OCI-LY7 (cell line): ENCODE results near the gene RXFP1. TPM values are rescaled to one million over a fixed set of nuclear protein-coding genes. Genes with fewer than 3 reads are reported as not detected.

Experiments
- BruUV-seq: library from RNA; stranded (reverse); fragments of 400-500 nt; replicated peaks from 2 replicates; lab custom pipeline; 2021; lab: Mats Ljungman, UMichigan
- CTCF ChIA-PET: fragments of 300-600 bp; sonication (Branson Sonifier 250); formaldehyde crosslinking; loops from one replicate; lab custom pipeline; 2022; ENCODE audit warnings: antibody characterized with exemption; ENCODE audit not compliant: unreplicated experiment; lab: Charles Lee
- POLR2A ChIA-PET: fragments of 300-600 bp; sonication (Branson Sonifier 250); formaldehyde crosslinking; loops from one replicate; lab custom pipeline; 2022; ENCODE audit warnings: antibody characterized with exemption; lab: Charles Lee
- DNase-seq: peaks from one replicate; pipeline ENCODE4 v3.0.0-alpha.2; 2015; ENCODE audit warnings: low spot score
- H2AFZ ChIP-seq: fragments of 200-600 bp; sonication (generic), shearing (Covaris generic); 2 replicates; pipeline ENCODE4 v1.6.1; 2014; ENCODE audit warnings: mild to moderate bottlenecking, antibody characterized with exemption, low read length, moderate library complexity
- H3K27ac ChIP-seq: fragments of 200-600 bp; sonication (generic); 2 replicates; pipeline ENCODE4 v1.5.1; 2014; ENCODE audit warnings: mixed run types, low read depth, mild to moderate bottlenecking, moderate library complexity, low read length, inconsistent platforms; ENCODE audit not compliant: poor library complexity, severe bottlenecking
- H3K36me3 ChIP-seq: fragments of 200-600 bp; sonication (generic); 2 replicates; pipeline ENCODE4 v1.6.1; 2014; ENCODE audit warnings: mild to moderate bottlenecking, antibody characterized with exemption, low read length, moderate library complexity, mixed read lengths; ENCODE audit not compliant: insufficient read depth
- H3K4me1 ChIP-seq: fragments of 200-600 bp; sonication (generic); 2 replicates; pipeline ENCODE4 v1.5.1; 2014; ENCODE audit warnings: mild to moderate bottlenecking, low read length; ENCODE audit not compliant: insufficient read depth, poor library complexity, severe bottlenecking
- H3K4me2 ChIP-seq: fragments of 200-600 bp; sonication (generic); 2 replicates; pipeline ENCODE4 v1.6.1; 2014; ENCODE audit warnings: mild to moderate bottlenecking, low read length
- H3K4me3 ChIP-seq: fragments of 200-600 bp; sonication (generic); 2 replicates; pipeline ENCODE4 v1.5.1; 2014; ENCODE audit warnings: mild to moderate bottlenecking, low read depth, low read length; ENCODE audit not compliant: poor library complexity, severe bottlenecking
- H3K79me2 ChIP-seq: fragments of 200-600 bp; sonication (generic); 2 replicates; pipeline ENCODE4 v1.6.1; 2016; ENCODE audit warnings: low read depth, mild to moderate bottlenecking, low read length, moderate library complexity, mixed read lengths; ENCODE audit not compliant: insufficient read depth
- H3K9me2 ChIP-seq: fragments of 200-600 bp; sonication (generic); 2 replicates; pipeline ENCODE4 v1.6.1; 2016; ENCODE audit warnings: mild to moderate bottlenecking, low read length, mixed read lengths; ENCODE audit not compliant: insufficient read depth
- H3K9me3 ChIP-seq: fragments of 200-600 bp; sonication (generic); 2 replicates; pipeline ENCODE4 v1.6.1; 2014; ENCODE audit warnings: mild to moderate bottlenecking, mixed run types, low read length, mixed read lengths
- H4K20me1 ChIP-seq: fragments of 200-600 bp; sonication (generic); 2 replicates; pipeline ENCODE4 v1.6.1; 2014; ENCODE audit warnings: mild to moderate bottlenecking, antibody characterized with exemption, low read length, moderate library complexity, mixed read lengths; ENCODE audit not compliant: insufficient read depth
- EZH2phosphoT487 ChIP-seq: fragments of 200-600 bp; sonication (generic); IDR thresholded peaks from 2 replicates; pipeline ENCODE4 v1.6.1; 2018; ENCODE audit warnings: low read depth, borderline replicate concordance, mild to moderate bottlenecking, mixed run types, antibody characterized with exemption, low read length, moderate library complexity, mixed read lengths
- intact Hi-C: fragments of 100-400 bp; cut with micrococcal nuclease; formaldehyde crosslinking; loops from one replicate; pipeline ENCODE4 v1.10.0; 2022; ENCODE audit not compliant: unreplicated experiment
- total RNA-seq, 2 experiments: library from RNA; depleted of rRNA in 1 of 2; stranded (reverse); fragments of >200 nt in 1 of 2; shearing (Covaris generic) in 1 of 2; gene quantifications; 2 replicates each; pipeline ENCODE4 v1.2.3, GENCODE V29; 2014 to 2022
- TF ChIP-seq, protein P1 (sequence below): fragments of 200-600 bp; sonication (generic); conservative IDR thresholded peaks from 2 replicates; pipeline ENCODE4 v1.5.1; 2014; ENCODE audit warnings: mild to moderate bottlenecking, antibody characterized with exemption, low read length, moderate library complexity, mixed read lengths

RXFP1 gene
- total RNA-seq, 2 experiments from 2014 or later, result not detected

DNA sequence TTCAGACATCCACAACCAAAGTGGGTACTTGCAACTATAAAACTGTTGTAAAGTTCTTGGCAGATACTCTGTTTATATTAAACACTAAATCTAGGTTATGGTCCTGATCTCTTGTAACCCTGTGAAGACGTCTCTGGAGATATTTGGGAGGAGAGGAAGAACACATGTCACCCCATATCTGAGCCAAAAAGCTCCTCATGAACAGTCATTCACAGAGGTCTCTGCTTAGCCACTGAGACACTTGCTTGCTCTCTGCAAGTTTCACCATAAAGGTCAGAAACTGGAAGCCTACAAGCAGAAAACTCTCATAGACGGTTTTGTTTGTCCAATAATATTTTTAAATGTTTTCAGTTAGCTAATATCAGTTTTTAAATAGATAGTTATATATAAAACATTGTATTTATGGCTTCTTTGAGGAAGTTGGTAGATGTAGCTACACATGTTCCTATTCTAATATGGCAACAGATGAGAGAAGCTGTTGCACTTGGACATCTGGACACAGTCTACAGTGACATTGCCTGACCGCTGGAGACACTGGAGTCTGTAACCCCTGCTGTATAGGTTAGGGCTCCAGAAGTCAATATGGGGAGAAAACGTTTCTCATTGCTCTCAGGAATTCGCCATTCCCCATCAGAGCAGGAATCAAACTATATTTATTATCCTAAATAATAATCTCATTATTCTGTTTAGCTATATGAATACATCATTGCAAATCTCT, 76.4 kb downstream of the RXFP1 start:
- no peaks in the 10 kb centered on the region for H3K9me3 ChIP-seq
- no peak overlapping the region for H3K27ac ChIP-seq
- H3K4me1 ChIP-seq, result no peaks in the 10 kb centered on the region
- no peak overlapping the region for H3K4me3 ChIP-seq
- no peak overlapping the region for H3K4me2 ChIP-seq
- H3K9me2 ChIP-seq, result no peaks in the 10 kb centered on the region
- no peaks in the 10 kb centered on the region for H3K36me3 ChIP-seq
- BruUV-seq, result no TSS peak
- ChIA-PET POLR2A (interaction anchor here (0.6 to 0.9 kb wide), 3 partner anchors 8 to 75 kb away, joined by 3 to 4 read pairs (median 4); no protein-coding TSS in a partner anchor), CTCF (no interaction called here)
- TF ChIP-seq, protein P1, sequence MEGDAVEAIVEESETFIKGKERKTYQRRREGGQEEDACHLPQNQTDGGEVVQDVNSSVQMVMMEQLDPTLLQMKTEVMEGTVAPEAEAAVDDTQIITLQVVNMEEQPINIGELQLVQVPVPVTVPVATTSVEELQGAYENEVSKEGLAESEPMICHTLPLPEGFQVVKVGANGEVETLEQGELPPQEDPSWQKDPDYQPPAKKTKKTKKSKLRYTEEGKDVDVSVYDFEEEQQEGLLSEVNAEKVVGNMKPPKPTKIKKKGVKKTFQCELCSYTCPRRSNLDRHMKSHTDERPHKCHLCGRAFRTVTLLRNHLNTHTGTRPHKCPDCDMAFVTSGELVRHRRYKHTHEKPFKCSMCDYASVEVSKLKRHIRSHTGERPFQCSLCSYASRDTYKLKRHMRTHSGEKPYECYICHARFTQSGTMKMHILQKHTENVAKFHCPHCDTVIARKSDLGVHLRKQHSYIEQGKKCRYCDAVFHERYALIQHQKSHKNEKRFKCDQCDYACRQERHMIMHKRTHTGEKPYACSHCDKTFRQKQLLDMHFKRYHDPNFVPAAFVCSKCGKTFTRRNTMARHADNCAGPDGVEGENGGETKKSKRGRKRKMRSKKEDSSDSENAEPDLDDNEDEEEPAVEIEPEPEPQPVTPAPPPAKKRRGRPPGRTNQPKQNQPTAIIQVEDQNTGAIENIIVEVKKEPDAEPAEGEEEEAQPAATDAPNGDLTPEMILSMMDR, result no peak
- TF ChIP-seq EZH2phosphoT487, result no peak
- no peaks in the 10 kb centered on the region for H4K20me1 ChIP-seq
- H2AFZ ChIP-seq, result no peak overlapping the region
- no peak for DNase-seq
- intact Hi-C loops, result no loop called here
- H3K79me2 ChIP-seq, result no peaks in the 10 kb centered on the region

DNA sequence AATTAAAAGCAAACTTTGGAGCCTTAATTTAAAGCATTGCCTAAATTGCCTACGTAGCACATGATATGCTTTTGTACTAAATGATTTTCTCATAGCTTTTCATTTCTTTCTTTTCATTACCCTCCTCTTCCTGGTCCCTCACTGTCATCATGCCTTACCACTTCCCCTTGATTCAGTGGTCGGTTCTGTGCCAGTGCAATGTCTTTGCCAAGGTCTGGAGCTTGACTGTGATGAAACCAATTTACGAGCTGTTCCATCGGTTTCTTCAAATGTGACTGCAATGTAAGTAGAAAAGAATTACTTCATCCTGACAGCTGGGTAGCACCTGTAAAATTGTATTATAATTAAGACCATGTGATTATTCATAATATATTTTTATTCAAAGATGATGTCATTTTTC, 77.5 kb downstream of the RXFP1 start:
- Histone ChIP-seq H3K27ac (no peak overlapping the region), H3K9me3 (no peaks in the 10 kb centered on the region), H3K4me1 (no peaks in the 10 kb centered on the region), H2AFZ (no peak overlapping the region), H3K9me2 (no peaks in the 10 kb centered on the region), H3K4me2 (no peak overlapping the region), H3K79me2 (no peaks in the 10 kb centered on the region), H3K4me3 (no peak overlapping the region), H4K20me1 (no peaks in the 10 kb centered on the region), H3K36me3 (no peaks in the 10 kb centered on the region)
- BruUV-seq, result no TSS peak
- TF ChIP-seq, protein P1, result no peak
- TF ChIP-seq EZH2phosphoT487, result no peak
- POLR2A ChIA-PET, result no interaction called here
- CTCF ChIA-PET, result no interaction called here
- intact Hi-C loops, result no loop called here
- DNase-seq, result no peak

DNA sequence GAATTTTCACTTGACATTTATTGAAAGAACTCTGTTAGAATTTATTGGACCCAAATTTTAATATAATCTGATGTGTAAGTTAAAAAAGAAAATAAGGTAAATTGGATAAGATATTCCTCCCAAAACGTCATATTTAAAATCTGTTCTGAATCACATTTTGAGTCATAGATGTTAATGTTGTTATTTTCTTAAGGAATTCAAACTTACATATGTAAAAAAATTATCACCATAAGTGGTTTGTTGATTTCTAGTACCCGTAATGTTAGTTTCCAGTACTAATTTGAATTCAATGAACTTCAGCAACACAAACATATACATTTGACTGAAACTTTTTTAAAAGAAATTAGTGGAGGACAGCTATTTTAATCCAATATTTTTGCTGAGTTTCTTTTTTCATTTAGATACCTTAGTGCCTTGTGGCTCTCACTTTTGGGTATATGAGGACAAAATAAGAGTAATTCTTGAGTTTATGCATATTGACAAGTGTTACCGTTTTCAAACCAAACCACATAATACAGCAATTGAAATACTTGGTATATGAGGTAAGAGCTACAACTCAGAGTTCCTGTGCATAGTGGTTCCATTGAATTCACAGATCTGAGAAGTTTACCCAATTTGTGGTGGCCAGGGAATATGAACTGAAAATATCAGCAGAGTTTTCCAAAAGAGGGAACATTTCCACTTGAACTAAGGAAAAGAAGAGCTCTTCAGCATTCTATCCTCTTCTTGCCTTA, 78.2 kb downstream of the RXFP1 start:
- no peaks in the 10 kb centered on the region for H3K4me1 ChIP-seq
- no peak overlapping the region for H2AFZ ChIP-seq
- intact Hi-C loops, result no loop called here
- no peak overlapping the region for H3K4me2 ChIP-seq
- H3K79me2 ChIP-seq, result no peaks in the 10 kb centered on the region
- H3K9me3 ChIP-seq, result no peaks in the 10 kb centered on the region
- no peaks in the 10 kb centered on the region for H3K9me2 ChIP-seq
- BruUV-seq, result no TSS peak
- no peak overlapping the region for H3K4me3 ChIP-seq
- DNase-seq, result no peak
- CTCF ChIA-PET, result no interaction called here
- POLR2A ChIA-PET, result no interaction called here
- TF ChIP-seq EZH2phosphoT487, result no peak
- TF ChIP-seq, protein P1, result no peak
- no peaks in the 10 kb centered on the region for H3K36me3 ChIP-seq
- H4K20me1 ChIP-seq, result no peaks in the 10 kb centered on the region
- H3K27ac ChIP-seq, result no peak overlapping the region
